ENCODE data around the gene ZNF236.

Gene ZNF236

GRCh38 chr18:76913583-76913982 lies 91.2 kb downstream of the ZNF236 start:
- Histone ChIP-seq H3K27me3 (ENCODE audit: low read depth, low read length) (no peaks in the 10 kb centered on the region), H2AFZ (ENCODE audit: low read depth, low read length) (no peak overlapping the region), H3K4me2 (ENCODE audit: low read length) (no peak overlapping the region), H3K79me2 (ENCODE audit: low read length) (no peaks in the 10 kb centered on the region), H3K27ac (ENCODE audit: low read length) (no peak overlapping the region), H4K20me1 (ENCODE audit: insufficient read depth, low read length) (no peaks in the 10 kb centered on the region), H3K36me3 (replicated peaks; ENCODE audit: low read depth, low read length) (peaks cover 49% of the 10 kb centered on the region), H3K9ac (ENCODE audit: low read length) (no peak overlapping the region), H3K4me1 (ENCODE audit: low read length) (no peaks in the 10 kb centered on the region), H3K9me3 (ENCODE audit: insufficient read depth, low read length) (no peaks in the 10 kb centered on the region), H3K4me3 (ENCODE audit: low read length) (no peak overlapping the region)
- TF ChIP-seq EZH2phosphoT487 (IDR thresholded peaks at IDR 0.05; ENCODE audit: low read depth): no peak
- TF ChIP-seq CTCF (IDR thresholded peaks at IDR 0.05; ENCODE audit: low read depth, low read length): no peak

- Histone ChIP-seq H3K36me3 (replicated peaks; ENCODE audit: low read depth, low read length) (peaks cover 50% of the 10 kb centered on the region), H4K20me1 (ENCODE audit: insufficient read depth, low read length) (no peaks in the 10 kb centered on the region), H3K79me2 (ENCODE audit: low read length) (no peaks in the 10 kb centered on the region), H3K4me2 (ENCODE audit: low read length) (no peak overlapping the region), H3K4me3 (ENCODE audit: low read length) (no peak overlapping the region), H3K27ac (ENCODE audit: low read length) (no peak overlapping the region), H3K9ac (ENCODE audit: low read length) (no peak overlapping the region), H3K9me3 (ENCODE audit: insufficient read depth, low read length) (no peaks in the 10 kb centered on the region), H3K27me3 (ENCODE audit: low read depth, low read length) (no peaks in the 10 kb centered on the region), H2AFZ (ENCODE audit: low read depth, low read length) (no peak overlapping the region), H3K4me1 (ENCODE audit: low read length) (no peaks in the 10 kb centered on the region)
- TF ChIP-seq EZH2phosphoT487 (IDR thresholded peaks at IDR 0.05; ENCODE audit: low read depth) (no peak), CTCF (IDR thresholded peaks at IDR 0.05; ENCODE audit: low read depth, low read length) (no peak)
Measured at GRCh38 chr18:76914314-76914713, 92.0 kb downstream of the ZNF236 start.

DNA sequence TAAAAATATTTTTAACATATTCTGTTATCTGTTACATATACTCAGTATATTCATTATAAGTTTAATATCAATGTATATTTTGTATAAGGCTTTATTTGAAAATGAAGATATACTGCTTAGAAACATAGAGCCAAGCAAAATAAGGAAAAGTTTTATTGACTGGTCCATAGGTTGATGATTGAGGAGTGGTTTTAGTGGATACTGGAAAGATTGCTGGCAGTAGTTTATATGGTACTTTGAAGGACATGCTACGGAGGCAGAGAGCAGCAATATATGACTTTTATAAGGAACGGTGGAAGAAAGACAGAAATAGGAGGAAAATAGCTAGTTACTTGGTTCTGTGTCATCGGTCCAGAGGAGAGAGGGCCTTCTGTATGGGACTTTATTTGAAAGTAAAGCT lies 92.4 kb downstream of the ZNF236 start:
- Histone ChIP-seq H3K27ac (ENCODE audit: low read length) (no peak overlapping the region), H3K4me2 (ENCODE audit: low read length) (no peak overlapping the region), H3K4me1 (ENCODE audit: low read length) (no peaks in the 10 kb centered on the region), H3K36me3 (replicated peaks; ENCODE audit: low read depth, low read length) (peaks cover 53% of the 10 kb centered on the region), H3K27me3 (ENCODE audit: low read depth, low read length) (no peaks in the 10 kb centered on the region), H4K20me1 (ENCODE audit: insufficient read depth, low read length) (no peaks in the 10 kb centered on the region), H2AFZ (ENCODE audit: low read depth, low read length) (no peak overlapping the region), H3K79me2 (ENCODE audit: low read length) (no peaks in the 10 kb centered on the region), H3K9ac (ENCODE audit: low read length) (no peak overlapping the region), H3K9me3 (ENCODE audit: insufficient read depth, low read length) (no peaks in the 10 kb centered on the region), H3K4me3 (ENCODE audit: low read length) (no peak overlapping the region)
- TF ChIP-seq CTCF (IDR thresholded peaks at IDR 0.05; ENCODE audit: low read depth, low read length): no peak

DNA sequence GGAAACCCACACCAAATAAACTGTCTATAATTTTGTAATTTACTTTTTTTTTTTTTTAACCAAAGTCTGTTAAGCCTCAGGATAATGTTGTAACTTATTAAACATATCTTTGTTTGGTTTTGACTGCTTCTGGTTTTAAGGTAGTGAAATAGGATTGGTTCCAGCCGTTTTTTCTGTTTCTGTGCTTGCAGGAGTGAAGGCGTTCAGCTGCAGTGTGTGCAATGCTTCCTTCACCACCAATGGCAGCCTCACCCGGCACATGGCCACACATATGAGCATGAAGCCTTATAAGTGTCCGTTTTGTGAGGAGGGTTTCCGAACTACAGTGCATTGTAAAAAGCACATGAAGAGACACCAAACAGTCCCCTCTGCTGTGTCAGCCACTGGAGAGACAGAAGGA lies 93.1 kb downstream of the ZNF236 start:
- Histone ChIP-seq H3K4me2 (ENCODE audit: low read length) (no peak overlapping the region), H3K4me3 (ENCODE audit: low read length) (no peak overlapping the region), H3K9ac (ENCODE audit: low read length) (no peak overlapping the region), H2AFZ (ENCODE audit: low read depth, low read length) (no peak overlapping the region), H3K9me3 (ENCODE audit: insufficient read depth, low read length) (no peaks in the 10 kb centered on the region), H4K20me1 (ENCODE audit: insufficient read depth, low read length) (no peaks in the 10 kb centered on the region), H3K4me1 (ENCODE audit: low read length) (no peaks in the 10 kb centered on the region), H3K27ac (ENCODE audit: low read length) (no peak overlapping the region), H3K36me3 (replicated peaks; ENCODE audit: low read depth, low read length) (peaks cover 55% of the 10 kb centered on the region), H3K27me3 (ENCODE audit: low read depth, low read length) (no peaks in the 10 kb centered on the region), H3K79me2 (ENCODE audit: low read length) (no peaks in the 10 kb centered on the region)
- no peak for TF ChIP-seq EZH2phosphoT487 (IDR thresholded peaks at IDR 0.05; ENCODE audit: low read depth)
- TF ChIP-seq CTCF (IDR thresholded peaks at IDR 0.05; ENCODE audit: low read depth, low read length): no peak
